GM19397 (cell line): ENCODE data around the gene CKB.
"Not testable (repeated sequence)": the region's sequence is repeated elsewhere in the genome, so short reads cannot be mapped to it uniquely, and the experiment has no call there.

Source experiments
- ATAC-seq: cut with Tn5 transposase; IDR thresholded peaks from one replicate; pipeline ENCODE4 v1.9.1; 2021; ENCODE audit warnings: mild to moderate bottlenecking, moderate library complexity; ENCODE audit not compliant: unreplicated experiment

Gene CKB

DNA sequence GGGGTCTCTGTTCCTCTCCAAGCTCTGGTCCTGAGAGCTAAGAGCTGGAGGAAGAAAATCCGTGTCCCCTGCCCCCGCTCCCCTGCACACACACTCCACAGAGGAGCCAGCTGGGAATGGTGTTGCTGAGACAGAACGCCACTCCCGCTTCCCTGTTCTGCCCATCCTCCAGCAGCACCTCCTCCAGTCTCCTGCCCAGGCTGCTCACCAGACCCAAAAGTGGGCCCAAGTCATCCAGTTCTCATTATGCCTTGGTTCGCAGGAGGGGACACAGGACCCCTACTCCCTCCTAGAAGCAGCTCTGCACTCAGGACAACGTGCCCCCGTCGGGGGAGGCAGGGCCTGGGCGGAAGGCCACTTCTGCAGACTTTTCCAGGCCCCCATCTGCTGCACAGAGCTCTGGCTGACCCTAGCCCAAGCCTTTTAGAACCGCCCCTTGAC, 5.5 kb upstream of the CKB start:
- no peak for ATAC-seq

GRCh38 chr14:103527408-103528145, 4.9 kb upstream of the CKB start:
- peak; percentile 57 for ATAC-seq

GRCh38 chr14:103526914-103527248, 4.3 kb upstream of the CKB start:
- ATAC-seq: no peak

DNA sequence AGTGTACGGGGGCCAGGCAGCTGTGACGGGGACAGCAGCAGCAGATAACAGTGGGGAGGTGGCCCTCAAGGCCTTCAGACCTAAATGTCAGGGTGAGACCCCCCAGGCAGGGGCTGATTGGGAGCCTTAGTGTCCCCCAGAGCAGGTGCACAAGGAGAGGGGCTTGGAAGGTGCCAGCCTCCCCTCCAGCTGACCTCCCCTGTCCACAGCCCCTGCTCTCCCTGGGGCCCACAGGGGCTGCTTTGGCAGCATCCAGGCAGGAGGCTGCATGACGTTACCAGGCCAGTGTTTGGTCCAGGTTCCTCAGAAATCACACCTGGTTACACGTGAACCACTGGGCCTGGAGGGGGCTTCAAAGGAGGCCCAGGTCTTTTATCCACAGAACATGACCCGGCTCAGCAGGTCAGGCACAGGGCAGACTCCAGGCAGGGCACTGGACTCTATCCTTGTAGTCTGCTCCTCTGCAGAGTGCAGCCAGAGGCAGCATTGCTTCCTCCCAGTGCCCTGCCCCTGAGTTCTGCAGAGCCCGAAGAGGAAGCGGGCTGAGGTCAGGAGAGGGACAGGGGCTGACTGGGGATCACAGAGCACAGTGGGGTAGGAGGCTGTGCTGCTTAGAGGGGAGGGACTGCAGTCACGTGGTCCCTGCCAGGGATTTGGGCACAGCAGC, 3.8 kb upstream of the CKB start:
- ATAC-seq: no peak

DNA sequence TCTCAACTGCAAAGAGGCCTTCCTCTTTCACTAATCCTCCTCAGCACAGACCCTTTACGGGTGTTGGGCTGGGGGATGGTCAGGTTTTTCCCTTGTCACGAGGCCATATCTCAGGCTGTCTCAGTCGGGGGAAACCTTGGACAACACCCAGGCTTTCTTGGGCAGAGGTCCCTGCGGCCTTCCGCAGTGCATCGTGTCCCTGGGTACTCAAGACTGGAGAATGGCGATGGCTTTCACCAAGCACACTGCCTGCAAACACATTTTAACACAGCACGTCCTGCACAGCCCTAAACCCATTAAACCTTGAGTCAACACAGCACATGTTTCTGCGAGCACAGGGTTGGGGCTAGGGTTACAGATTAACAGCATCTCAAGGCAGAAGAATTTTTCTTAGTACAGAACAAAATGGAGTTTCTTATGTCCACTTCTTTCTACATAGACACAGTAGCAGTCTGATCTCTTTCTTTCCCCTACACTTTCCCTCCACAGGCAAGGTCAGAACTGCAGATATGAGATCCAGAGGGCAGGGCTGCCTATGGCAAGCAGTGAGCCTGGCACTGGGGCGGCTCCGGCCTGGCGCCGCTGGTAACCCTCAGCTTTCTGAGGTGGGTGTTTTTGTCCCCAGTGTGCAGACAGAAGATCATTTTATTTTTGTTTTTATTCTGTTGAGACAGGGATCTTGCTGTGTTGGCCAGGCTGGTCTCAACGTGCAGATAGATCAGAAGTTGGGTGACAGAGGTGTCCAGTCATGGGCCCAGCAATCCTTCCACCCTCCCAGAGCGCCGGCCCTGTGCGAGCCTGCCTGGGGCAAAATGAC, 3.0 kb upstream of the CKB start:
- not testable (repeated sequence) for ATAC-seq

- ATAC-seq: no peak
Measured at GRCh38 chr14:103524002-103524935, 1.6 kb upstream of the CKB start.

DNA sequence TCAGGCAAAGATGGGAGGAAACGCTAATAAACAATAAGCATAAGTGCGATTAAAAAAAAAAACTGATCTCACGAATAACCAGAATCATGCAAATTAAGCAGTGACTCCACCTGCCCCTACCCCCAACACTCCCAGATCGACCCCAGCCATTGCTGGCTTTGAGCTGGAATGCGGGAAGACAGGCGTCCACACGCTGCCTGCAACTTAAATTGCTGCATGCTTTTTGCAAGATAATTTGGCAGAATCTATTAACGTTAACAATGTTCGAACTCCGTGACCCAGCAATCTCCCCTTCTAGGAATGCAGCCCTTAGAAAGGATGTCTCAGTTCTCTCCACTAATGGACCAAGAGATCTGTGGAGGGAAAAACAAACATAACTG, 935 bp upstream of the CKB start:
- no peak for ATAC-seq

DNA sequence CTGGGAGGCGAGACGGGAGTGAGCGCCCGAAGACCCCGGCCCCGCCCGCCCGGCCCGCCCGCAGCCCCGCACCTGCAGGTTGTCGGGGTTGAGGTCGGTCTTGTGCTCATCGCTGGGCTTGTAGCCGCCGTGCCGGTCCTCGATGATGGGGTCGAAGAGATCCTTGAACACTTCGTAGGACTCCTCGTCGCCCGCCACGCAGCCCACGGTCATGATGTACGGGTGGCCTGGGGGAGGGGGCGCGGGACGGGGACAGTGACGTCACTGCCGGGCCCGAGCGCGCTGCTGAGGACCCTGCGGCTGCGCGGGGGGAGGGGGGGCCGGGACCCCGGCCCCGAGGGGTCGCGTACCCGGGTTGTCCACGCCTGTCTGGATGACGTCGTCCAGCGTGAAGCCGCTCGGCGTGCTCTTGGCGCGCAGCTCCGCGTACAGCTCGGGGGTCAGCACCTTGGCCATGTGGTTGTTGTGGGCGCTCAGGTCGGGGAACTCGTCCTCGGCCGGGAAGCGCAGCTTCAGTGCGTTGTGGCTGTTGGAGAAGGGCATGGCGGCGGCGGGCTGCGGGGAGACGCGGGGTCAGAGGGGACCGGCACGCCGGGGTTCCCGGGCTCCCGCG, 573 bp downstream of the CKB start:
- no peak for ATAC-seq

- no peak for ATAC-seq
Measured at GRCh38 chr14:103521438-103521950, 1.1 kb downstream of the CKB start.

DNA sequence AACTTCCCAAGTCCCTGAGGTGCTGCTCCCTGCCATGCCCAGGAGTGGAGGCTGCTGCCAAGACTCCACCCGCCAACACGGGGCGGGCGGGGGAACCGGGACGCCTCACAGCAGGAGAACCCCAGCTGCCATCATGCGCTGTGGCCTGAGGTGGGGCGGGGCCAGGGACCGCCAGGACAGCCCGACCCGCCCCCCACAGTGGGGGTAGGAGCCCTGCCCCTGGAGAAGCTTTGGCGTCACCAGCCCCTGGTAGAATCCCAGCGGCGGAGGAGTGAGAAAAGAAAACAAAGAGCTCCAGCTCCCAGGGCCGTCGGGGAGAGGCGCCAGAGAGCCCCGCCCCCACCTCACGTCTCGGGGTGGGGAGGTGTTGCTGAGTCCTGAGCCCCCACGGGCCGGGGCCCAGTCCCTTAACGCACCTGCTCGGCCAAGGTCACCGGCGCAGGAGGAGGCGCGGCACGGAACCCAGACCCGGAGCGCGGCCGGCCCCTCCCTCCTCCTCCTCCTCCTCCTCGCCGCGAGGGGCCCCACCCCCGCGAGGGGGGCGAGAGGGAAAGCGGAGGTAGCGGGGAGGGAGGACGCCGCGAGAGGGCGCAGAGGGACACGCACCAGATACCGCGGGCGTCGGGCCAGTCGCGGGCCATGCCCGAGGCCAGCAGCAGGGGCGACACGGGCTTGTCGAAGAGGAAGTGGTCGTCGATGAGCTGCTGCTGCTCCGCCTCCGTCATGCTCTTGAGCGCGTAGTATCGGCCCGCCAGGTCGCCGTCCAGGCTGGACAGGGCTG, 1.8 kb downstream of the CKB start:
- no peak for ATAC-seq

GRCh38 chr14:103520269-103520656, 2.4 kb downstream of the CKB start:
- no peak for ATAC-seq

GRCh38 chr14:103519837-103520212, 2.8 kb downstream of the CKB start:
- no peak for ATAC-seq

GRCh38 chr14:103519043-103519836, 3.4 kb downstream of the CKB start:
- ATAC-seq: no peak

DNA sequence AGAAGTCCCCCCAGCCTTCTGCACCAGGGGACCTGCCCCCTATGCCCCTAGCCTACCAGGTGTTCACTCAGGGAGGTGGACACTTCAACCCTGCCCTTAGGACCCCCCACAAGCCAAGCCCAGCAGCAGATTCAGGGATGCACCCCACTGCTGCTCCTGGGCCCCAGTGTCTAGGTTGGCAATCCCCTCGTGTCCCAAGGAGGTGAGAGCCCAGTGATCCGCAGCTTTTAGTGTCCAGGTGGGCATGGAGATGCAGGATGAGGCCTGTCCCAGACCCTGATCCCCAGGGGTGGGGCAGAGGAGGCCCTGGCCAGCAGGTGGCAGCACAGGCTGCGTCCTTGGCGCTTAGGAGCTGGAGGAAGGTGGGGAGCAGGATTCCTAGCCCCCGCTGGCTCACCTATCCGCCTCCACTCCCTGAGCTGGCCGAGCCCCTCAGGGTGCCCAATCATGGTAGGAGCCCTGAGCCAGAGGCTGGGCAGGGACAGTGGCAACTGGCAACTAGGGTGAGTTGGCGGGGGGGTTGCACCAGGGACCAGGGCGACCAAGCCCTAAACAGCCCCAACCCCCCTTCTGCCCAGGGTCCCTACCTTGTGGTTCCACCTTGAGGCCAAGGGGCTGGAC, 4.1 kb downstream of the CKB start:
- no peak for ATAC-seq

DNA sequence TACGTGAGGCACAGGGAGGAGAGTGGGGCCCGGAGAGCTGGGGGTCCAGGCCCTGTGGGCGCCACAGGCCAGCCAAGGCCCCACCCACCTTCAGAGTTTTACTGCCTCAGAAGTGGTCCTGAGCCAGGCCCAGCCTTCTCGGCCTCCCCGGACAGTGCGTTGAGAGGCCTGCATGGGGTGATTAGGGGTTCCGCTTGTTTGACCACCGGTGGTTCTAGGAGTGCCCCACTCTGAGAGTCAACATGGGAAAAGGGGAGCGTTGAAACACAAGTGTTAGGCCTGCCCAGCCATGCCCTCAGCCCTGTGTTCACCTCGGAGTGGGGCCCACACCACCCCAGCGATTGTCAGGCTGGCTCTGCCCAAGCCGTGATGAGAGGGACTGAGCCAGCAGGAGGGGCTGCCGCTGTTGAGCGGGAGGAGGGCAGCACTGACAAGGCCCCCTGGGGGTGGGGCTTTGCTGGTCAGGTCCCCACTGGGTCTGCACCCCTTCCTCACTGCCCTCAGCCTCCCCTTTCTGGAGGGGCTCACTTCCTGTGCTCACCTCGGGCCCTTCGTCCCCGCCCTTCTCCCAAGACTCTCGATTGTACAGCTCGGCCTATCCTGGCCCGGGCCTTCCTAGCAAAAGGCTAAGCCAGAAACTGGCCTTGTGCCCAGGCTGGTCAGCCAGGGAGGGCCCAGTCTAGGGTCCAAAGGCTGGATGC, 4.8 kb downstream of the CKB start:
- no peak for ATAC-seq

GRCh38 chr14:103517174-103517566, 5.5 kb downstream of the CKB start:
- no peak for ATAC-seq

DNA sequence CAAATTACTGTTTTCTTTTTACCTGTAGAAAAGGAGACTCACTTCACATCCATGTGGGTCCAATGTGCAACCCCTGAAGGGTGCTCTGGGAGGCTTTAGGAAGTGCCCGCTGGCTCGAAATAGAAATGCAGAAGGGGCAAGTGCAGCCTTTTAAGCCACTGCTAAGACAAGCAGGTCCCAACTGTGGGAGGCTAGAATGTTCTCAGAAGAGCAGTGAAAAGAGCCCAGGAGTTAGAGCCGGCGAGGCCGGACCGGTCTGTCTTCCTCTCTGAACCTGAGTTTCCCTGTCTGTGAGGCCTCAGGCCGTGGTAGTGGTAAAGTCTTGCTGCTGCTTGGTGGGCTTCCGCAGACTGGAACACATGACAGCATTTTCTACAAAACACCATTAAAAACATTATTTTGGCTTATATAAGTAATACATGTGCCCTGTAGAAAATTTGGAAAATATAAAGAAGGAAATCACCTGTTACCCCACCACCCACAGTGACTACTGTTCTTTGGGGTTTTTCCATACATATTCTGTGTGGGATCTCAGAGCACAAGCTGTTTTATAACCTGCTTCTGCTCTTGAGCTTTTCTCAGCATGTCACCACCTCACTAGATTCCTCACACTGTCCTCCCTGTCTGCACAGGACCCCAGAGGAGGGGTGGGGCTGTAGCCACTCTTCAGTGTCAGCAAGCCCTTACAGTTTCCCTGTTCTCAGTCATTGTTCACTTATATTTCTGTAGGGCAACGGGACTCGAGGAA, 6.0 kb downstream of the CKB start:
- no peak for ATAC-seq
